ENCODE data around the gene CBY2.
"Not testable (repeated sequence)": the region's sequence is repeated elsewhere in the genome, so short reads cannot be mapped to it uniquely, and the experiment has no call there.

CBY2 gene

DNA sequence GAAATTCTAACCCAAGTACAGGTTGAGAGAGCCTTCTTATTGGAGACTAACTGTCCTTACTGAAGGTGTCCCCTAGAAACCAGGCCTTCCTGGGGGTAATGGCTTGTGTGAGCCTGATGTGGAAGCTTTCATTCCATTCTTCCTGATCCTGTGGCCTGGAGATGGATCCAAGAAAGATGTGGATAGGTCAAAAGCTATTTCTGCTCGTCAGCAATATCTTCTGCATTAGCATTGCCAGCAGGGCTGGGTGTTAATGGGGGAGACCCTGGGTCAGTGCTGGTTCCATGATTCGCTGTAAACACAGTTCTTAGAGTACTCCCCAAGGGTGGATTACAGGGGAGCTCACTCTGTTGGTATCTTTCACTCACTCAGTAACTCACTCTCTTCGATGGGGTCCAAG, 42.9 kb downstream of the CBY2 start:
- Histone ChIP-seq H3K36me3 (ENCODE audit: insufficient read depth, low read length) (no peaks in the 10 kb centered on the region), H3K9me3 (ENCODE audit: control insufficient read depth, insufficient read depth, low read length) (no peaks in the 10 kb centered on the region), H3K9ac (ENCODE audit: low read depth, low read length) (no peak overlapping the region)

DNA sequence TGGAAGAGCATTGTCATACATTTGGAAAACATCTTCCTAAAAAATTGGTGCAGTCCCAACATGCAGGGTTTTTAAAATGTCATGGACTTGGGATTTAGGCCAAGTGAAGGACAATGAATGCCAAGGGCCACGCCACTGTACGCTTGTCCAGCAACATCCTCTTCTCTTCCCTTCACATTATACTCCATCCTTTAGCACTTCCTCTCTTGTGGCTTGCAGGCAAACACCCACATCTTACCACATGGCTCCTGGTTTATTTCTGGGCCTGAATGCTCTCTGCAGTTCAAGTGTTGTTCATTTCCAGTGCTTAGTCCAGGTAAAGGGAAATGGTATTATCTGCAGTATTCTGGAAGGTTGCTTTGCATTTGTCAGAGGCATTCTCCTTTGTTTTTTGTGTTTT, 45.0 kb downstream of the CBY2 start:
- H3K9me3 ChIP-seq (ENCODE audit: control insufficient read depth, insufficient read depth, low read length): no peaks in the 10 kb centered on the region
- H3K9ac ChIP-seq (ENCODE audit: low read depth, low read length): no peak overlapping the region
- no peaks in the 10 kb centered on the region; the same call in 1 of the 2 replicates for H3K4me1 ChIP-seq (ENCODE audit: insufficient read depth, low read length)
- H3K36me3 ChIP-seq (ENCODE audit: insufficient read depth, low read length): no peaks in the 10 kb centered on the region

More for the DNA sequence above, 42.9 kb downstream of the CBY2 start:
- H3K4me1 ChIP-seq (ENCODE audit: insufficient read depth, low read length): no peaks in the 10 kb centered on the region; the same call in 1 of the 2 replicates

- Histone ChIP-seq H3K9ac (ENCODE audit: low read depth, low read length) (no peak overlapping the region), H3K4me1 (ENCODE audit: insufficient read depth, low read length) (no peaks in the 10 kb centered on the region; the same call in 1 of the 2 replicates), H3K36me3 (ENCODE audit: insufficient read depth, low read length) (no peaks in the 10 kb centered on the region), H3K9me3 (ENCODE audit: control insufficient read depth, insufficient read depth, low read length) (no peaks in the 10 kb centered on the region)
Measured at GRCh38 chr13:45748941-45749759, 47.0 kb downstream of the CBY2 start.

DNA sequence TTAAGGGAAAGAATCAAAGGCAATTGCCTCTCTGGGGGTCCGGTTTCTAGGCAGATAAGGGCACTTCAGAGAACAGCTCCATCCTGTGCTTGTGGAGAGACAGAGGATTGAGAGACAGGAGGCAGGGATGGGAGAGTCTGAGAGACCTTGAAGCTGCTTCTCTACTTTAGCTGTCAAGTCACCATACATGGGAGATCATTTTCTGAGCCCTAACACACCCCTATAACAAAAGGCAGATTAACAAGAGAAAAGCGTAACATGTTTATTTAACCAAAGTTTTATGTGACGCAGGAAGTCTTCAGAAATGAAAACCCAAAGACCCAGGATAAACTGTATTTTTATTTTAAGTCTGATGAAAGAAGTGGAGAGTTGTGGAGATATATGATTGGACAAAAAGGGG, 48.4 kb downstream of the CBY2 start:
- H3K36me3 ChIP-seq (ENCODE audit: insufficient read depth, low read length): no peaks in the 10 kb centered on the region

GRCh38 chr13:45751885-45752284, 49.8 kb downstream of the CBY2 start:
- H3K36me3 ChIP-seq (ENCODE audit: insufficient read depth, low read length): no peaks in the 10 kb centered on the region
- no peak overlapping the region for H3K9ac ChIP-seq (ENCODE audit: low read depth, low read length)
- H3K9me3 ChIP-seq (ENCODE audit: control insufficient read depth, insufficient read depth, low read length): no peaks in the 10 kb centered on the region
- no peaks in the 10 kb centered on the region; the same call in 1 of the 2 replicates for H3K4me1 ChIP-seq (ENCODE audit: insufficient read depth, low read length)

More for the DNA sequence above, 48.4 kb downstream of the CBY2 start:
- Histone ChIP-seq H3K4me1 (ENCODE audit: insufficient read depth, low read length) (no peaks in the 10 kb centered on the region; the same call in 1 of the 2 replicates), H3K9ac (ENCODE audit: low read depth, low read length) (no peak overlapping the region), H3K9me3 (ENCODE audit: control insufficient read depth, insufficient read depth, low read length) (no peaks in the 10 kb centered on the region)

DNA sequence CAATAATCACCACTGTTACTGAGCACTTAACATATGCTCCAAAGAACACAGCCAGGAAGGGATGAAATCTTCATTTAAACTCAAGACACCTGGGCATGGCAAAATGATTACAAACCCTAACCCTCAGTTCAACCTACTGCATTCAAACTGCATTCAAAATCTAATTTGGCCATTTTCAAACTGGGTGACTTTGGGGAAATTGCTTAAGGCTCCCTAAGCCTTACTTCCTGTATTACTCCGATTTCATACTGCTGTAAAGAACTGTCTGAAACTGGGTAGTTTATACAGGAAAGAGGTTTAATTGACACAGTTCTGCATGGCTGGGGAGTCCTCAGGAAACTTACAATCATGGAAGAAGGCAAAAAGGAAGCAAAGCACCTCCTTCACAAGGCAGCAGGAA, 50.4 kb downstream of the CBY2 start:
- Histone ChIP-seq H3K36me3 (ENCODE audit: insufficient read depth, low read length) (no peaks in the 10 kb centered on the region), H3K9me3 (ENCODE audit: control insufficient read depth, insufficient read depth, low read length) (no peaks in the 10 kb centered on the region), H3K4me1 (ENCODE audit: insufficient read depth, low read length) (no peaks in the 10 kb centered on the region; the same call in 1 of the 2 replicates), H3K9ac (ENCODE audit: low read depth, low read length) (no peak overlapping the region)

DNA sequence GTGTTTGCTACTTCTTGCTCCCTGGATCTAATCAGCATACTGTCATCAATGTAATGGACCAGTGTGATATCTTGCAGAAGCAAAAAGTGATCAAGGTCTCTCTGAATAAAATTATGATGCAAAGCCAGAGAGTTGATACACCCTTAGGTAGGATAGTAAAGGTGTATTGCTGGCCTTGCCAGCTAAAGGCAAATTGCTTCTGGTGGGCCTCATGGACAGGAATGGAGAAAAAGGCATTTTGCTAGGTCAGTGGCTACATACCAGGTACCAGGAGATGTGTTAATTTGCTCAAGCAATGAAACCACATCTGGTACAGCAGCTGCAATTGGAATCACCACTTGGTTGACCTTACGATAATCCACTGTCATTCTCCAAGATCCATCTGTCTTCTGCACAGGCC, 54.4 kb downstream of the CBY2 start:
- H3K9me3 ChIP-seq (ENCODE audit: control insufficient read depth, insufficient read depth, low read length); H3K9ac ChIP-seq (ENCODE audit: low read depth, low read length); H3K36me3 ChIP-seq (ENCODE audit: insufficient read depth, low read length); H3K4me1 ChIP-seq (ENCODE audit: insufficient read depth, low read length): not testable (repeated sequence)

- H3K9ac ChIP-seq (ENCODE audit: low read depth, low read length); H3K9me3 ChIP-seq (ENCODE audit: control insufficient read depth, insufficient read depth, low read length); H3K36me3 ChIP-seq (ENCODE audit: insufficient read depth, low read length); H3K4me1 ChIP-seq (ENCODE audit: insufficient read depth, low read length): not testable (repeated sequence)
Measured at GRCh38 chr13:45757589-45757988, 55.5 kb downstream of the CBY2 start.

- H3K4me1 ChIP-seq (ENCODE audit: insufficient read depth, low read length): peaks cover 3% of the 10 kb centered on the region; the same call in 1 of the 2 replicates
- H3K9ac ChIP-seq (ENCODE audit: low read depth, low read length): no peak overlapping the region
- no peaks in the 10 kb centered on the region for H3K36me3 ChIP-seq (ENCODE audit: insufficient read depth, low read length)
- no peaks in the 10 kb centered on the region for H3K9me3 ChIP-seq (ENCODE audit: control insufficient read depth, insufficient read depth, low read length)
Measured at GRCh38 chr13:45763419-45763818, 61.3 kb downstream of the CBY2 start.

Data from ES-I3 (cell line).